Measurements from ENCODE around the gene OLFM1.
"Not testable (repeated sequence)": the region's sequence is repeated elsewhere in the genome, so short reads cannot be mapped to it uniquely, and the experiment has no call there.

OLFM1 gene

DNA sequence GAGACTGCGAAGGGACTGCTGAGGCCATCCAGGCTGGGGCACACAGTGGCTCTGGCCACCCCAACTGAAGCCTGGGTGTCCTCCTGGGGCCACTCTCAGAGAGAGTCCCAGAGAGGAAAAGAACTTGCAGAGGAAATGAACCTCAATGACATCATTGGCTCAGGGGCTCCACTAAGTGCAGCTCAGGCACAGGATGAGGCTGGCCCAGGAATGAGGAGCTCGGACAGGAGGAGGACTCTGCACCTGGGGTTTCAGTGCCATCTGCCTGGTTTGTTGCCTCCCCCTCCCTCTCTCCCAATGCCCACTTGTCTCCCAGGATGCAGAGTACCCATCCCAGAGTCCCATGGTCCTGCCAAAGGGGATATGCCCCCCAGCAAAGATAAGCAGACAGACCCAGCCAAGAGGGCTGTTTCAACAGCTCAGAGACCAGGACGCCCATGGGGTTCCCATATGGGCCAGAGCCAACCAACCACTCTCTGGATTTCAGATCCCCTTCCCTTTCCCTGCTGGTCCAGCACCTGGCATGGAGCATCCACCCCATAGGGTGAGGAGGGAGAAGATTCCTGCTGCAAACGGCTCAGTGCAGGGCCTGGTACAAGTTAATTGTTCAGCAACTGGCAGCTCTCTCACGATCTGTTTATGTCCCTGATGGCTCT, 26.9 kb upstream of the OLFM1 start:
- DNase-seq = no peak

DNA sequence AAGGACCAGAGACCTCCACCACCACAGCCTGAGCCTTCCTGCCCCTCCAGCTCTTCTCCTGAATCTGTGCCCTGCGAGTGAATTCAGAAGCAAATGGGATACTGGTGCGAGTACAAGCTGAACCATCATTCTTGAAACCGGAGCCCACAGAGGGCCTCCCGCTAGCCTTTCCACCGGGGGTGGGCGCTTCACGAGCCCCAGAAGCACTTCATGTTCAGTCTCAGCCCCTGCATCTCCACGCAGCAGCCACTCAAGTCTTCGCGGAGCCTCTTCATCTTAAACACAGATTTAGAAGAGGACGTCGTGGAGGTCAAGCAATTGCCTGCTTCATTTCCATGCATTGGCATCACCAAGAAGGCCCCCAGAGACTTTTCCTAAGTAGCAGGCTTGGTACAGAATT, 26.0 kb upstream of the OLFM1 start:
- no peak for DNase-seq

- no peak for DNase-seq
Observed at GRCh38 chr9:135062254-135062653, 25.2 kb upstream of the OLFM1 start.

GRCh38 chr9:135063466-135063865, 24.0 kb upstream of the OLFM1 start:
- not testable (repeated sequence) for DNase-seq

GRCh38 chr9:135063888-135064287, 23.6 kb upstream of the OLFM1 start:
- DNase-seq = not testable (repeated sequence)

DNA sequence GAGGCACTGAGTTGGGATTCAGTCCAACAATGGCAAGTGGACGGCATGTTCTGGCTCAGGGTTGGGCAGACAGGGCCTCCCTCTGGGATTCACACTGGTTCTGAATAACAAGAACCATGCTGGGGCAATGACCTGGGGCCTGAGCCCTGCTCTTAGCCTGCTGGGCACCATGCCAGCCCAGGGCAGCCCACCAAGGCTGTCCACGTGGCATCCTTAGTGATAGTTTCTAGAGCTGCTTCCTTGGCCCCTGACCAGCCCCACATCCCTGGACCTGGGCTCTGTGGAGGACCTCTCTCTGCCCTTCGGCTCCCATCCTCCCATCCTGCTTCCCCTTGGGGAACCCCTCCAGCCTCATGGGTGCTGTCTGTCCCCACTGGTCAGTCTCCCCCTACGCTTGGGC, 22.3 kb upstream of the OLFM1 start:
- no peak for DNase-seq

DNA sequence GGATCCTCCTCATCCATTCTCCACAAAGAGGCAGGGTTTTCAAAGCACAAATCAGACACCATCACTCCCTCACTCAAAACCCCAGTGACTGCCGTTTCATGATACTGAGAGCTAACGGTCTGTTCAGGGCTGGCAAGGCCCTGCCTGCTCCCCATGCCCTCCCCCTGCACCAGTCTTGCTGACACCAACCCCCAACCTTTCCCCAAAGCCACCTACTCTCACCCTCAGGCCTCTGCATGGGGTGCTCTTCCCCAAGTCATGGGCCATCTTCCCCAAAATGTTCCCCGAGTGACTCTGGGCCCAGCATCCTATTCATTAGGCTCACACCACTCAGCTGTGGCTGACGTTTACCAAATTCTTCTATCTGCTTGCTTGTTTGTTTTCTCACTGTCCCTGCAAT, 21.7 kb upstream of the OLFM1 start:
- no peak for DNase-seq

- DNase-seq = no peak
Observed at GRCh38 chr9:135066291-135066690, 21.2 kb upstream of the OLFM1 start.

DNA sequence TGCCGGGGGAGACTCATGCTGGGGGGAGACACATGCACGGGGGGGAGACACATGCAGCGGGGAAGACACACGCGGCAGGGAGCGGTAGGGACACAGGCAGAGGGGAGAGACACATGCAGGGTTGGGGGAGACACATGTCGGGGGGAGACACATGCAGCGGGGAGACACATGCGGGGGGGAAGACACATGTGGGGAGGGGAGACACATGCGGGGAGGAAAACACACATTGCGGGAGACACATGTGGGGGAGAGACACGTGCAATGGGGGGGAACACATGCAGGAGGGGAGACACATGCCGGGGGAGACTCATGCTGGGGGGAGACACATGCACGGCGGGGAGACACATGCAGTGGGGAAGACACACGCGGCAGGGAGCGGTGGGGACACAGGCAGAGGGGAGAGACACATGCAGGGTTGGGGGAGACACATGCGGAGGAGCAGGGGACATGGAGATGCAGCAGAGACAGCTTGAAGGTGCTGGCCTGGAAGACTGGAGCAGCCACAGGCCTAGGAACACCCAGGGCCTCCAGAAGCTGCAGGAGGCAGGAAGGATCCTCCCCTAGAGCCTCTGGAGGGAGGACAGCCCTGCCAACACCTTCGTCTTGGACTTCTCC, 20.3 kb upstream of the OLFM1 start:
- no peak for DNase-seq

- no peak for DNase-seq
Observed at GRCh38 chr9:135068776-135069415, 18.6 kb upstream of the OLFM1 start.

DNA sequence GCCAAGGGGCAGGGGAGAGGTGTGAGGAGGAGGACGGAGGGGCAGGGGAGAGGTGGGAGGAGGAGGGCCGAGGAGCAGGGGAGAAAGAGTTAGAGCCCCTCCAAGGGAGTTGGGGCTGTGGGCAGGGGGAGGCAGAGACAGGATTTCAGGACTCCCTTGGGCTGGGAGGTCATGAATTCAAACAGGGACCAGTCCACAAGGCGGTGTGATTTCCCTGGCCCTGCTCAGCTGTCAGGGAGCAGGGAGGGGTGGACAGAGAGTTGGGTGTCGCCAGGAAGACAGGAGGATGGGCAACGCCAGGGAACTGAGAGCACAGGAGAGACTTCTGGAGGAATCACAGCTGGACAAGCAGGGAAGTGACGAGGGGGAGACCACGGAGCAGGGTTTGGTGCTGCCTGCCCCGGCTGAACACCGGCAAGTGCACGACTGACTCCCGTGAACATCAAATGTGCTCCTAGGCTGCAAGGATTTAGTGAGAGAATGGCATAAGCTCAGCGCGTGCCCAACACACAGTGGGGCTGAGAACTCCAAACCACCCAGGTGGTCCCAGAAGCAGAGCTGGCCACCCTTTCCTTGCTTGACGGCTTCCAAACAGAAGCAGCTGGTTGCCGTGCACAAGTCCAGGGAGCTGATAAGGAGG, 17.8 kb upstream of the OLFM1 start:
- no peak for DNase-seq

- no peak for DNase-seq
Observed at GRCh38 chr9:135070198-135070951, 17.1 kb upstream of the OLFM1 start.

GRCh38 chr9:135070964-135071735, 16.3 kb upstream of the OLFM1 start:
- DNase-seq = no peak

- DNase-seq = no peak
Observed at GRCh38 chr9:135073081-135073740, 14.3 kb upstream of the OLFM1 start.

- no peak for DNase-seq
Observed at GRCh38 chr9:135073741-135074305, 13.6 kb upstream of the OLFM1 start.

- DNase-seq = no peak
Observed at GRCh38 chr9:135074354-135075233, 12.9 kb upstream of the OLFM1 start.

DNA sequence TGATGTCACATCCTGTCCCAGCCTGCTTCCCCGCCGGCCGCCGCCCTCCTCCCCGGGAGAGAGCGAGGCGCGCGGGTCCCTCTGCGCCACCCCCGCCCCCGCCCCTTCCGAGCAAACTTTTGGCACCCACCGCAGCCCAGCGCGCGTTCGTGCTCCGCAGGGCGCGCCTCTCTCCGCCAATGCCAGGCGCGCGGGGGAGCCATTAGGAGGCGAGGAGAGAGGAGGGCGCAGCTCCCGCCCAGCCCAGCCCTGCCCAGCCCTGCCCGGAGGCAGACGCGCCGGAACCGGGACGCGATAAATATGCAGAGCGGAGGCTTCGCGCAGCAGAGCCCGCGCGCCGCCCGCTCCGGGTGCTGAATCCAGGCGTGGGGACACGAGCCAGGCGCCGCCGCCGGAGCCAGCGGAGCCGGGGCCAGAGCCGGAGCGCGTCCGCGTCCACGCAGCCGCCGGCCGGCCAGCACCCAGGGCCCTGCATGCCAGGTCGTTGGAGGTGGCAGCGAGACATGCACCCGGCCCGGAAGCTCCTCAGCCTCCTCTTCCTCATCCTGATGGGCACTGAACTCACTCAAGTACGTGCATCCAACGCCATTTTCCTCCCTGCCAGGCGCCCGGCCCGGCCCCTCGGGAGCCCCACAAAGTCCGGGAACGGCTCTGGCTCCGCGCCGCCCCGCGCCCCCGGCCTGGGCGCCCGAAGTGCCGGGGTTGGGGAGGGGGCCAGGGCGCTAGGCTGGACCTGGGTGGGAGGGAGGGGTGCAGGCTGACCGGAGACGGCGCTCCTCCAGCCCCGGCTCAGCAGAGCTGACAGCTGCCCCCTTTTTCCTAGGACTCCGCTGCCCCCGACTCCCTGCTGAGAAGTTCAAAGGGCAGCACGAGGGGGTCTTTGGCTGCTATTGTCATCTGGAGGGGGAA, 12.0 kb upstream of the OLFM1 start:
- DNase-seq = no peak

GRCh38 chr9:135076143-135076875, 11.2 kb upstream of the OLFM1 start:
- DNase-seq = no peak

All from NCI-H146 (cell line).